HEK293 (cell line): Measurements from ENCODE around the gene FANCE.
A peak's percentile ranks its signal among the peaks of the same experiment; 100 is the strongest.

Experiments used
- CTCF ChIA-PET: fragments of 350-600 bp; formaldehyde crosslinking; extraction: SDS; loops from one replicate; lab custom pipeline; 2021; ENCODE audit warnings: antibody characterized with exemption; lab: Yijun Ruan, JAX
- POLR2A ChIA-PET: fragments of 300-600 bp; formaldehyde crosslinking; extraction: SDS; loops from one replicate; lab custom pipeline; 2020; ENCODE audit warnings: antibody characterized with exemption, inconsistent platforms; lab: Yijun Ruan, JAX
- H3K27ac ChIP-seq: fragments of 200-500 bp; sonication (Bioruptor generic); 2 replicates; pipeline ENCODE4 v1.5.1; 2014; ENCODE audit warnings: low read depth, low read length, control low read depth, inconsistent platforms; ENCODE audit errors: extremely low read depth
- H3K36me3 ChIP-seq, 2 experiments: fragments of 200-500 bp in 1 of 2; sonication (Bioruptor generic) in 1 of 2; 1 replicate in 1 of 2; 2 replicates in 1 of 2; pipeline ENCODE4 v1.5.1; 2014 to 2017; ENCODE audit warnings: inconsistent platforms in 2 of 2, low read length in 2 of 2; ENCODE audit not compliant: control insufficient read depth in 2 of 2, insufficient read depth in 1 of 2
- H3K4me1 ChIP-seq: fragments of 200-500 bp; sonication (Bioruptor generic); 2 replicates; pipeline ENCODE4 v1.5.1; 2014; ENCODE audit warnings: mild to moderate bottlenecking, low read length, inconsistent platforms; ENCODE audit not compliant: control insufficient read depth, insufficient read depth
- H3K4me3 ChIP-seq: 2 replicates; pipeline ENCODE4 v1.5.1; 2011; ENCODE audit warnings: low read depth, mild to moderate bottlenecking, control low read depth, low read length, moderate library complexity
- H3K9me3 ChIP-seq: fragments of 200-500 bp; sonication (Bioruptor generic); 2 replicates; pipeline ENCODE4 v1.5.1; 2014; ENCODE audit warnings: low read depth, low read length, inconsistent platforms; ENCODE audit not compliant: control insufficient read depth, insufficient read depth
- BCL11B ChIP-seq: fragments of 450-650 bp; formaldehyde crosslinking; IDR thresholded peaks from 2 replicates; pipeline ENCODE4 v1.5.1; 2016; ENCODE audit warnings: low read depth, missing biosample characterization, missing genetic modification characterization
- HOXA7 ChIP-seq: sonication (generic); formaldehyde crosslinking; IDR thresholded peaks from 2 replicates; pipeline ENCODE4 v1.8.1; 2022; ENCODE audit warnings: missing genetic modification reagents, borderline replicate concordance
- MYNN ChIP-seq: fragments of 450-650 bp; formaldehyde crosslinking; IDR thresholded peaks from 2 replicates; pipeline ENCODE4 v1.5.1; 2016; ENCODE audit warnings: missing biosample characterization, missing genetic modification characterization, borderline replicate concordance
- YY2 ChIP-seq: fragments of 450-650 bp; formaldehyde crosslinking; IDR thresholded peaks from 2 replicates; pipeline ENCODE4 v1.5.1; 2016; ENCODE audit warnings: missing biosample characterization, missing genetic modification characterization
- ZNF146 ChIP-seq: fragments of 450-650 bp; formaldehyde crosslinking; IDR thresholded peaks from 2 replicates; pipeline ENCODE4 v1.5.1; 2016; ENCODE audit warnings: missing biosample characterization, missing genetic modification characterization
- ZNF169 ChIP-seq: fragments of 450-650 bp; formaldehyde crosslinking; IDR thresholded peaks from 2 replicates; pipeline ENCODE4 v1.5.1; 2016; ENCODE audit warnings: missing biosample characterization, missing genetic modification characterization
- ZNF174 ChIP-seq: fragments of 450-650 bp; formaldehyde crosslinking; IDR thresholded peaks from 2 replicates; pipeline ENCODE4 v1.5.0; 2017; ENCODE audit warnings: missing biosample characterization, mild to moderate bottlenecking, missing genetic modification characterization
- ZNF335 ChIP-seq: fragments of 450-650 bp; formaldehyde crosslinking; conservative IDR thresholded peaks from 2 replicates; pipeline ENCODE4 v1.5.1; 2016; ENCODE audit warnings: missing biosample characterization, missing genetic modification characterization
- ZNF433 ChIP-seq: fragments of 450-650 bp; formaldehyde crosslinking; IDR thresholded peaks from 2 replicates; pipeline ENCODE4 v1.5.1; 2016; ENCODE audit warnings: missing biosample characterization, missing genetic modification characterization, low read depth
- ZNF549 ChIP-seq: fragments of 450-650 bp; IDR thresholded peaks from 2 replicates; pipeline ENCODE4 v1.5.1; 2018; ENCODE audit warnings: missing biosample characterization, missing genetic modification characterization, mild to moderate bottlenecking, inconsistent platforms, moderate library complexity
- ZNF664 ChIP-seq: fragments of 450-650 bp; formaldehyde crosslinking; IDR thresholded peaks from 2 replicates; pipeline ENCODE4 v1.5.1; 2016; ENCODE audit warnings: missing biosample characterization, missing genetic modification characterization
- ZSCAN16 ChIP-seq: fragments of 450-650 bp; formaldehyde crosslinking; IDR thresholded peaks from 2 replicates; pipeline ENCODE4 v1.5.1; 2016; ENCODE audit warnings: missing biosample characterization, missing genetic modification characterization
- TF ChIP-seq, protein P1 (sequence below): fragments of 450-650 bp; formaldehyde crosslinking; IDR thresholded peaks from 2 replicates; pipeline ENCODE4 v1.5.1; 2016; ENCODE audit warnings: missing biosample characterization, missing genetic modification characterization
- TF ChIP-seq, protein P2 (sequence below): fragments of 450-650 bp; formaldehyde crosslinking; IDR thresholded peaks from 2 replicates; pipeline ENCODE4 v1.5.1; 2016; ENCODE audit warnings: missing biosample characterization, missing genetic modification characterization
- TF ChIP-seq, protein P3 (sequence below): fragments of 450-650 bp; formaldehyde crosslinking; IDR thresholded peaks from 2 replicates; pipeline ENCODE4 v1.5.1; 2016; ENCODE audit warnings: missing biosample characterization, missing genetic modification characterization
- TF ChIP-seq, protein P4 (sequence below): fragments of 450-650 bp; formaldehyde crosslinking; IDR thresholded peaks from 2 replicates; pipeline ENCODE4 v1.5.1; 2016; ENCODE audit warnings: missing biosample characterization, missing genetic modification characterization
- TF ChIP-seq, protein P5 (sequence below): fragments of 450-650 bp; formaldehyde crosslinking; conservative IDR thresholded peaks from 2 replicates; pipeline ENCODE4 v1.5.1; 2016; ENCODE audit warnings: low read depth, missing biosample characterization, missing genetic modification characterization

Gene FANCE

DNA sequence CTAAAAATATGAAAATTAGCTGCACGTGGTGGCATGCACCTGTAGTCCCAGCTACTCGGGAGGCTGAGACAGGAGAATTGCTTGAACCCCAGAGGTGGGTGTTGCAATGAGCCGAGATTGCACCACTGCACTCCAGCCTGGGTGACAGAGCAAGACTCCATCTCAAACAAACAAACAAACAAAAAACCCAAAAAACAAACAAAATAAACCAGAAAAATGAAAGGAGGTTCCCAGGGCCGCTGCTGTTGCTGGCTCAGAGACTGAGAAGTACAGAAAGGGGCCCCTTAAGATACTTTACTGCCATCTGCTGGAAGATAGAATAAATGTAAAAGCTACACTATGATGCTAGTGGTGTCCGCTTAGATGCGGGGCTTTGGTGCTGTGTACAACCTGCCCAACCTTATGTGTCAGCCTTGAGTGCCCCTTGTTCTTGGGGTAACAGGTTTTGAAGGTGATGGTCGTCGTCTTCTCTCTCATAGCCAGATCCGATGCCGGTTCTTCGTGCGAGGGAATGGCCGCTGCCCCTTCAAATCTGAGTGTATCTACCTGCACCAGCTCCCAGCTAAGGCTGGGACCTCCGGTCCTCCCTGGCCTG lies 2.8 kb upstream of the FANCE start (continued):
- no peak for TF ChIP-seq HOXA7
- no peak for TF ChIP-seq ZNF433 (tag by site-specific recombination)
- no peak for TF ChIP-seq MYNN (tag by site-specific recombination)

DNA sequence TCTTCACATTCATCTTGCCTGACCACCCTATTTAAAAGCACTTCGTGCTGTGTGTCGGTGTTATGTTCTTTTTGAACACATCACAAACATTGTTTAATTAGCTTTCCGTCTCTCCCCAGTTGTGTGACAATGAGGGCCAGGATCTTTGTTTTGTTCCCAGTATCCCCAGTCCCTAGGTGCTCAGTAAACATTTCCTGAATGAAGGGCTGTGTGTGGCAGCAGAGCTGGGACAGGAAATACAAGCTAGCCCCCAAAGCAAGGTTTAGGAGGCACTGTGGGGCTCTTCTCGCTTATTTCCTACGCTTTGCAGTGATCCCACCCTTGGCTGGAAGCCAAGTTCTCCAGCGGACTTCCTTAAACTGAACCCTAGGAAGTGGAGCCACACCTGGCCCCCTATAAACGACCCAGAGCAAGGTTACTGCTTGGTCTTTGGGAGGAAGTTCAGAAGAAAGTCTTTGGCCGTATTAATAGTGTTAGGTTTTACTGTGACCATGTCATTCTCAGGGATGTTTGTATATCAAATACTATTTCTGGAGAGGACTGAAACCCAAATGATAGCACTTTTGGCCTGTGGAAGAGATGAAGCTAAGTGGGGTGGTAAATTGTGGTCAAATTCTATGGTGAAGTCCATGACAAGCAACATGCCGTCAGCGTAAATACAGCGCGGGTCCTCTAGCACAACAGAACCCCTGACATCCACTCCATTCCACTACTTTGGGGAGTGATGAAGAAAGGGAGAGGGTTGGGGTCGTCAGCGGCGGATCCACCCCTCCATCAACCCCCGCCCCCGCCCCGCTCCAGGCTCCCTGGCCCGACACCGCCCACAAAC lies 570 bp upstream of the FANCE start:
- Histone ChIP-seq H3K9me3 (no peaks in the 10 kb centered on the region), H3K4me3 (peak overlapping the region; percentile 35), H3K4me1 (peaks cover 23% of the 10 kb centered on the region), H3K27ac (no peak overlapping the region), H3K36me3 (peaks cover 0 to 10% of the 10 kb centered on the region in 2 experiments; a peak in 2 of 3 replicates)
- TF ChIP-seq, protein P1, sequence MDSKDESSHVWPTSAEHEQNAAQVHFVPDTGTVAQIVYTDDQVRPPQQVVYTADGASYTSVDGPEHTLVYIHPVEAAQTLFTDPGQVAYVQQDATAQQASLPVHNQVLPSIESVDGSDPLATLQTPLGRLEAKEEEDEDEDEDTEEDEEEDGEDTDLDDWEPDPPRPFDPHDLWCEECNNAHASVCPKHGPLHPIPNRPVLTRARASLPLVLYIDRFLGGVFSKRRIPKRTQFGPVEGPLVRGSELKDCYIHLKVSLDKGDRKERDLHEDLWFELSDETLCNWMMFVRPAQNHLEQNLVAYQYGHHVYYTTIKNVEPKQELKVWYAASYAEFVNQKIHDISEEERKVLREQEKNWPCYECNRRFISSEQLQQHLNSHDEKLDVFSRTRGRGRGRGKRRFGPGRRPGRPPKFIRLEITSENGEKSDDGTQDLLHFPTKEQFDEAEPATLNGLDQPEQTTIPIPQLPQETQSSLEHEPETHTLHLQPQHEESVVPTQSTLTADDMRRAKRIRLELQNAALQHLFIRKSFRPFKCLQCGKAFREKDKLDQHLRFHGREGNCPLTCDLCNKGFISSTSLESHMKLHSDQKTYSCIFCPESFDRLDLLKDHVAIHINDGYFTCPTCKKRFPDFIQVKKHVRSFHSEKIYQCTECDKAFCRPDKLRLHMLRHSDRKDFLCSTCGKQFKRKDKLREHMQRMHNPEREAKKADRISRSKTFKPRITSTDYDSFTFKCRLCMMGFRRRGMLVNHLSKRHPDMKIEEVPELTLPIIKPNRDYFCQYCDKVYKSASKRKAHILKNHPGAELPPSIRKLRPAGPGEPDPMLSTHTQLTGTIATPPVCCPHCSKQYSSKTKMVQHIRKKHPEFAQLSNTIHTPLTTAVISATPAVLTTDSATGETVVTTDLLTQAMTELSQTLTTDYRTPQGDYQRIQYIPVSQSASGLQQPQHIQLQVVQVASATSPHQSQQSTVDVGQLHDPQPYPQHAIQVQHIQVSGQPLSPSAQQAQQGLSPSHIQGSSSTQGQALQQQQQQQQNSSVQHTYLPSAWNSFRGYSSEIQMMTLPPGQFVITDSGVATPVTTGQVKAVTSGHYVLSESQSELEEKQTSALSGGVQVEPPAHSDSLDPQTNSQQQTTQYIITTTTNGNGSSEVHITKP, result peak; percentile 85
- TF ChIP-seq ZNF664 (tag by site-specific recombination) (peak; percentile 53; the same call in 1 of the 2 replicates), ZSCAN16 (tag by site-specific recombination) (peak; percentile 88), BCL11B (tag by site-specific recombination) (no peak)
- TF ChIP-seq, protein P2, sequence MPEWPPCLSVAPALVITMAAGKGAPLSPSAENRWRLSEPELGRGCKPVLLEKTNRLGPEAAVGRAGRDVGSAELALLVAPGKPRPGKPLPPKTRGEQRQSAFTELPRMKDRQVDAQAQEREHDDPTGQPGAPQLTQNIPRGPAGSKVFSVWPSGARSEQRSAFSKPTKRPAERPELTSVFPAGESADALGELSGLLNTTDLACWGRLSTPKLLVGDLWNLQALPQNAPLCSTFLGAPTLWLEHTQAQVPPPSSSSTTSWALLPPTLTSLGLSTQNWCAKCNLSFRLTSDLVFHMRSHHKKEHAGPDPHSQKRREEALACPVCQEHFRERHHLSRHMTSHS (tag by site-specific recombination), result no peak
- TF ChIP-seq, protein P3, sequence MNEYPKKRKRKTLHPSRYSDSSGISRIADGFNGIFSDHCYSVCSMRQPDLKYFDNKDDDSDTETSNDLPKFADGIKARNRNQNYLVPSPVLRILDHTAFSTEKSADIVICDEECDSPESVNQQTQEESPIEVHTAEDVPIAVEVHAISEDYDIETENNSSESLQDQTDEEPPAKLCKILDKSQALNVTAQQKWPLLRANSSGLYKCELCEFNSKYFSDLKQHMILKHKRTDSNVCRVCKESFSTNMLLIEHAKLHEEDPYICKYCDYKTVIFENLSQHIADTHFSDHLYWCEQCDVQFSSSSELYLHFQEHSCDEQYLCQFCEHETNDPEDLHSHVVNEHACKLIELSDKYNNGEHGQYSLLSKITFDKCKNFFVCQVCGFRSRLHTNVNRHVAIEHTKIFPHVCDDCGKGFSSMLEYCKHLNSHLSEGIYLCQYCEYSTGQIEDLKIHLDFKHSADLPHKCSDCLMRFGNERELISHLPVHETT (tag by site-specific recombination), result no peak
- POLR2A ChIA-PET, result interaction anchor here (0.6 to 5.8 kb wide), 6 partner anchors 13 to 192 kb away, joined by 3 to 56 read pairs (median 6); partner anchors contain the start of genes PPARD, RPL10A and ZNF76
- CTCF ChIA-PET, result interaction anchor here (0.6 to 10.3 kb wide), 18 partner anchors 12 to 336 kb away, joined by 3 to 149 read pairs (median 6); partner anchors contain the start of genes DEF6, PPARD and RPL10A

DNA sequence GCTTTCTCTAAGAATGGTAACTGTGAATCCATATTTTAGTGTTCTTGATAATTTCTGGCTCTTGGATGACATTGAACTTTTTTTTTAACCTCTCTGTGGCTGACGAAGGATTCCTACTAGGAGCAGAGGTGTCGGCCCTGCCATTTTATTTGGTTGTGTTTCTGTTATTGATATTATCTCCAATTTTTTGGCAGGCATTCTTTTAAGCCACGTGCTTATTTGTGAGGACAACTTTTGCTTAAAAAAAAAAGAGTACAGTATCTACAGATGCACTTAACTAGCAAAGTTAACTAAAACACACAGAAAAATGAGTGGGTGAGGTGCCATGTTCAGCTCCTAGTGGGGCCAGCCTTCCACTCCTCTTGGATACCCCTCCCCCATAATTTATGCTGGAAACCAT lies 1.1 kb downstream of the FANCE start:
- H3K4me3 ChIP-seq, result peak overlapping the region; percentile 78
- CTCF ChIA-PET, result interaction anchor here (0.7 to 10.3 kb wide), 8 partner anchors 14 to 867 kb away, joined by 3 to 149 read pairs (median 4); partner anchors contain the start of genes PPARD and RPL10A
- H3K36me3 ChIP-seq, result peaks cover 4 to 27% of the 10 kb centered on the region in 2 experiments; a peak in 2 of 3 replicates
- no peaks in the 10 kb centered on the region for H3K9me3 ChIP-seq
- H3K27ac ChIP-seq, result no peak overlapping the region
- POLR2A ChIA-PET, result interaction anchor here (0.7 to 5.8 kb wide), 5 partner anchors 17 to 194 kb away, joined by 3 to 56 read pairs (median 7); partner anchors contain the start of genes RPL10A and ZNF76
- peaks cover 23% of the 10 kb centered on the region for H3K4me1 ChIP-seq
- TF ChIP-seq ZNF335, result peak; percentile 45
- TF ChIP-seq ZNF169 (tag by site-specific recombination), result no peak
- TF ChIP-seq, protein P4, sequence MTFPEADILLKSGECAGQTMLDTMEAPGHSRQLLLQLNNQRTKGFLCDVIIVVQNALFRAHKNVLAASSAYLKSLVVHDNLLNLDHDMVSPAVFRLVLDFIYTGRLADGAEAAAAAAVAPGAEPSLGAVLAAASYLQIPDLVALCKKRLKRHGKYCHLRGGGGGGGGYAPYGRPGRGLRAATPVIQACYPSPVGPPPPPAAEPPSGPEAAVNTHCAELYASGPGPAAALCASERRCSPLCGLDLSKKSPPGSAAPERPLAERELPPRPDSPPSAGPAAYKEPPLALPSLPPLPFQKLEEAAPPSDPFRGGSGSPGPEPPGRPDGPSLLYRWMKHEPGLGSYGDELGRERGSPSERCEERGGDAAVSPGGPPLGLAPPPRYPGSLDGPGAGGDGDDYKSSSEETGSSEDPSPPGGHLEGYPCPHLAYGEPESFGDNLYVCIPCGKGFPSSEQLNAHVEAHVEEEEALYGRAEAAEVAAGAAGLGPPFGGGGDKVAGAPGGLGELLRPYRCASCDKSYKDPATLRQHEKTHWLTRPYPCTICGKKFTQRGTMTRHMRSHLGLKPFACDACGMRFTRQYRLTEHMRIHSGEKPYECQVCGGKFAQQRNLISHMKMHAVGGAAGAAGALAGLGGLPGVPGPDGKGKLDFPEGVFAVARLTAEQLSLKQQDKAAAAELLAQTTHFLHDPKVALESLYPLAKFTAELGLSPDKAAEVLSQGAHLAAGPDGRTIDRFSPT (tag by site-specific recombination), result no peak
- no peak for TF ChIP-seq ZNF174 (tag by site-specific recombination)
- TF ChIP-seq YY2 (tag by site-specific recombination), result no peak
- TF ChIP-seq, protein P5, sequence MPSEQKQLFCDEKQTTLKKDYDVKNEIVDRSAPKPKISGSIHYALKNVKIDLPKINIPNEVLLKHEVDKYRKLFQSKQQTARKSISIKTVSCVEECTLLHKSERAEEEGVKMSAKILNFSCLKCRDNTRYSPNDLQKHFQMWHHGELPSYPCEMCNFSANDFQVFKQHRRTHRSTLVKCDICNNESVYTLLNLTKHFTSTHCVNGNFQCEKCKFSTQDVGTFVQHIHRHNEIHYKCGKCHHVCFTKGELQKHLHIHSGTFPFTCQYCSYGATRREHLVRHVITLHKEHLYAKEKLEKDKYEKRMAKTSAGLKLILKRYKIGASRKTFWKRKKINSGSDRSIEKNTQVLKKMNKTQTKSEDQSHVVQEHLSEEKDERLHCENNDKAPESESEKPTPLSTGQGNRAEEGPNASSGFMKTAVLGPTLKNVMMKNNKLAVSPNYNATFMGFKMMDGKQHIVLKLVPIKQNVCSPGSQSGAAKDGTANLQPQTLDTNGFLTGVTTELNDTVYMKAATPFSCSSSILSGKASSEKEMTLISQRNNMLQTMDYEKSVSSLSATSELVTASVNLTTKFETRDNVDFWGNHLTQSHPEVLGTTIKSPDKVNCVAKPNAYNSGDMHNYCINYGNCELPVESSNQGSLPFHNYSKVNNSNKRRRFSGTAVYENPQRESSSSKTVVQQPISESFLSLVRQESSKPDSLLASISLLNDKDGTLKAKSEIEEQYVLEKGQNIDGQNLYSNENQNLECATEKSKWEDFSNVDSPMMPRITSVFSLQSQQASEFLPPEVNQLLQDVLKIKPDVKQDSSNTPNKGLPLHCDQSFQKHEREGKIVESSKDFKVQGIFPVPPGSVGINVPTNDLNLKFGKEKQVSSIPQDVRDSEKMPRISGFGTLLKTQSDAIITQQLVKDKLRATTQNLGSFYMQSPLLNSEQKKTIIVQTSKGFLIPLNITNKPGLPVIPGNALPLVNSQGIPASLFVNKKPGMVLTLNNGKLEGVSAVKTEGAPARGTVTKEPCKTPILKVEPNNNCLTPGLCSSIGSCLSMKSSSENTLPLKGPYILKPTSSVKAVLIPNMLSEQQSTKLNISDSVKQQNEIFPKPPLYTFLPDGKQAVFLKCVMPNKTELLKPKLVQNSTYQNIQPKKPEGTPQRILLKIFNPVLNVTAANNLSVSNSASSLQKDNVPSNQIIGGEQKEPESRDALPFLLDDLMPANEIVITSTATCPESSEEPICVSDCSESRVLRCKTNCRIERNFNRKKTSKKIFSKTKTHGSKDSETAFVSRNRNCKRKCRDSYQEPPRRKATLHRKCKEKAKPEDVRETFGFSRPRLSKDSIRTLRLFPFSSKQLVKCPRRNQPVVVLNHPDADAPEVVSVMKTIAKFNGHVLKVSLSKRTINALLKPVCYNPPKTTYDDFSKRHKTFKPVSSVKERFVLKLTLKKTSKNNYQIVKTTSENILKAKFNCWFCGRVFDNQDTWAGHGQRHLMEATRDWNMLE, result no peak
- TF ChIP-seq ZNF146 (tag by site-specific recombination), result no peak
- TF ChIP-seq ZNF549 (tag by site-specific recombination), result no peak
